Upper lobe of right lung (tissue), 1 donor: Measurements from ENCODE around the gene STH. TPM values are rescaled to one million over a fixed set of nuclear protein-coding genes. Genes with fewer than 3 reads are reported as not detected.

Experiments
- ATAC-seq: fragments of 200-7000 bp; cut with Tn5 transposase; one replicate; pipeline ENCODE4 v1.9.1; 2020; ENCODE audit warnings: mild to moderate bottlenecking, moderate library complexity
- DNase-seq: peaks from one replicate; pipeline ENCODE4 v3.0.0-alpha.2; 2020
- H3K27ac ChIP-seq: fragments of 200-600 bp; one replicate; pipeline ENCODE4 v1.8.0; 2022
- H3K27me3 ChIP-seq: fragments of 200-600 bp; one replicate; pipeline ENCODE4 v1.8.0; 2022; ENCODE audit warnings: mild to moderate bottlenecking
- H3K36me3 ChIP-seq: fragments of 200-600 bp; one replicate; pipeline ENCODE4 v1.8.0; 2022
- H3K4me1 ChIP-seq: fragments of 200-600 bp; one replicate; pipeline ENCODE4 v1.8.0; 2022
- H3K4me3 ChIP-seq: fragments of 200-600 bp; one replicate; pipeline ENCODE4 v1.8.0; 2022; ENCODE audit warnings: mild to moderate bottlenecking
- H3K9me3 ChIP-seq: fragments of 200-600 bp; one replicate; pipeline ENCODE4 v1.8.0; 2022
- CTCF ChIP-seq: fragments of 200-600 bp; IDR thresholded peaks from one replicate; pipeline ENCODE4 v1.8.0; 2022; ENCODE audit warnings: antibody characterized with exemption
- intact Hi-C: fragments of 100-400 bp; cut with DNase I; formaldehyde crosslinking; loops from one replicate; pipeline ENCODE4 v1.11.0; 2022
- total RNA-seq: library from RNA; stranded (reverse); fragmentation: NEBNext Ultra II Directional; extraction: Animal tissue kit (Norgen Biotek cat#: 25700); gene quantifications from one replicate; pipeline ENCODE4 v1.2.1, GENCODE V29; 2021
- donor health status: DM: no; HTN: yes; CAD: no; lungs with severe emphysema.

Gene STH
- total RNA-seq, 1 donor from 2014 or later, result not detected

GRCh38 chr17:45987706-45988105 is 11.3 kb upstream of the STH start:
- no peak overlapping the region for H3K27ac ChIP-seq
- no peaks in the 10 kb centered on the region for H3K36me3 ChIP-seq
- no peak overlapping the region for H3K4me3 ChIP-seq
- no peaks in the 10 kb centered on the region for H3K9me3 ChIP-seq
- ATAC-seq, result no peak
- DNase-seq, result no peak
- H3K4me1 ChIP-seq, result no peaks in the 10 kb centered on the region
- no peaks in the 10 kb centered on the region for H3K27me3 ChIP-seq
- no peak for TF ChIP-seq CTCF
- intact Hi-C loops, result no loop called here

GRCh38 chr17:45989759-45990158 is 9.3 kb upstream of the STH start:
- no peak for TF ChIP-seq CTCF
- no peak overlapping the region for H3K27ac ChIP-seq
- DNase-seq (no peak), ATAC-seq (no peak)
- intact Hi-C loops, result no loop called here
- H3K4me3 ChIP-seq, result no peak overlapping the region
- H3K9me3 ChIP-seq, result no peaks in the 10 kb centered on the region
- no peaks in the 10 kb centered on the region for H3K4me1 ChIP-seq
- no peaks in the 10 kb centered on the region for H3K27me3 ChIP-seq
- no peaks in the 10 kb centered on the region for H3K36me3 ChIP-seq

GRCh38 chr17:45990886-45991285 is 8.2 kb upstream of the STH start:
- intact Hi-C loops, result no loop called here
- DNase-seq (no peak), ATAC-seq (no peak)
- Histone ChIP-seq H3K4me1 (no peaks in the 10 kb centered on the region), H3K36me3 (no peaks in the 10 kb centered on the region), H3K9me3 (no peaks in the 10 kb centered on the region), H3K4me3 (no peak overlapping the region), H3K27ac (no peak overlapping the region), H3K27me3 (no peaks in the 10 kb centered on the region)
- no peak for TF ChIP-seq CTCF

- intact Hi-C loops, result no loop called here
- Histone ChIP-seq H3K27me3 (no peaks in the 10 kb centered on the region), H3K4me1 (no peaks in the 10 kb centered on the region), H3K27ac (no peak overlapping the region), H3K9me3 (no peaks in the 10 kb centered on the region), H3K36me3 (no peaks in the 10 kb centered on the region), H3K4me3 (no peak overlapping the region)
- DNase-seq (no peak), ATAC-seq (no peak)
- no peak for TF ChIP-seq CTCF
Measured at GRCh38 chr17:45991341-45991740, 7.7 kb upstream of the STH start.

GRCh38 chr17:45992175-45992574 is 6.9 kb upstream of the STH start:
- H3K9me3 ChIP-seq, result no peaks in the 10 kb centered on the region
- DNase-seq (no peak), ATAC-seq (no peak)
- H3K27ac ChIP-seq, result no peak overlapping the region
- no peak for TF ChIP-seq CTCF
- H3K36me3 ChIP-seq, result no peaks in the 10 kb centered on the region
- intact Hi-C loops, result no loop called here
- no peaks in the 10 kb centered on the region for H3K27me3 ChIP-seq
- no peaks in the 10 kb centered on the region for H3K4me1 ChIP-seq
- H3K4me3 ChIP-seq, result no peak overlapping the region

GRCh38 chr17:45992904-45993303 is 6.1 kb upstream of the STH start:
- Histone ChIP-seq H3K4me1 (no peaks in the 10 kb centered on the region), H3K27me3 (no peaks in the 10 kb centered on the region), H3K4me3 (no peak overlapping the region), H3K36me3 (no peaks in the 10 kb centered on the region), H3K27ac (no peak overlapping the region), H3K9me3 (no peaks in the 10 kb centered on the region)
- intact Hi-C loops, result no loop called here
- no peak for ATAC-seq
- no peak for TF ChIP-seq CTCF
- no peak for DNase-seq
